ENCODE results near the gene GSKIP. TPM values are rescaled to one million over a fixed set of nuclear protein-coding genes. Genes with fewer than 3 reads are reported as not detected.
"Not testable (repeated sequence)": the region's sequence is repeated elsewhere in the genome, so short reads cannot be mapped to it uniquely, and the experiment has no call there.

GSKIP gene
- total RNA-seq, 1 experiment from 2014 or later = 22.6 TPM

GRCh38 chr14:96338551-96338950 lies 24.8 kb upstream of the GSKIP start:
- ChIA-PET POLR2A (ENCODE audit: unreplicated experiment) (no interaction called here), CTCF (no interaction called here)
- no peak for ATAC-seq

GRCh38 chr14:96341323-96341722 lies 22.0 kb upstream of the GSKIP start:
- no TSS peak for BruUV-seq (replicated peaks)
- TF ChIP-seq EZH2 (IDR thresholded peaks at IDR 0.05; ENCODE audit: low read length, unreplicated experiment) (no peak), EZH2phosphoT487 (IDR thresholded peaks at IDR 0.05; ENCODE audit: borderline replicate concordance, low read length) (no peak), CTCF (conservative IDR thresholded peaks at IDR 0.05; ENCODE audit: low read depth, low read length) (no peak)
- DNase-seq (no peak), ATAC-seq (no peak)
- Histone ChIP-seq H3K27ac (ENCODE audit: low read length) (no peak overlapping the region), H3K36me3 (ENCODE audit: low read depth, low read length) (no peaks in the 10 kb centered on the region), H3K27me3 (ENCODE audit: low read length) (no peaks in the 10 kb centered on the region), H3K9me2 (replicated peaks; ENCODE audit: low read length) (no peaks in the 10 kb centered on the region), H3K79me2 (ENCODE audit: low read length) (no peaks in the 10 kb centered on the region), H2AFZ (ENCODE audit: low read length) (no peak overlapping the region), H3K9me3 (ENCODE audit: low read length) (no peaks in the 10 kb centered on the region), H3K4me2 (ENCODE audit: low read length) (no peak overlapping the region), H3K4me3 (ENCODE audit: low read length) (no peak overlapping the region), H4K20me1 (ENCODE audit: low read length) (no peaks in the 10 kb centered on the region), H3F3A (ENCODE audit: low read length, unreplicated experiment) (no peaks in the 10 kb centered on the region), H3K4me1 (ENCODE audit: insufficient read depth, low read length) (peaks cover 5% of the 10 kb centered on the region; the same call in 1 of the 2 replicates), H3K9ac (ENCODE audit: low read length) (no peak overlapping the region)
- CTCF ChIA-PET = no interaction called here
- intact Hi-C loops (cut with micrococcal nuclease) = no loop called here
- POLR2A ChIA-PET (ENCODE audit: unreplicated experiment) = no interaction called here

More at GRCh38 chr14:96338551-96338950, 24.8 kb upstream of the GSKIP start:
- Histone ChIP-seq H3K36me3 (ENCODE audit: low read depth, low read length) (no peaks in the 10 kb centered on the region), H3F3A (ENCODE audit: low read length, unreplicated experiment) (no peaks in the 10 kb centered on the region), H3K27me3 (ENCODE audit: low read length) (no peaks in the 10 kb centered on the region), H3K4me2 (ENCODE audit: low read length) (no peak overlapping the region), H3K4me1 (ENCODE audit: insufficient read depth, low read length) (no peaks in the 10 kb centered on the region), H3K9ac (ENCODE audit: low read length) (no peak overlapping the region), H3K27ac (ENCODE audit: low read length) (no peak overlapping the region), H3K4me3 (ENCODE audit: low read length) (no peak overlapping the region), H3K9me2 (replicated peaks; ENCODE audit: low read length) (no peaks in the 10 kb centered on the region), H2AFZ (ENCODE audit: low read length) (no peak overlapping the region), H4K20me1 (ENCODE audit: low read length) (no peaks in the 10 kb centered on the region), H3K79me2 (ENCODE audit: low read length) (no peaks in the 10 kb centered on the region), H3K9me3 (ENCODE audit: low read length) (no peaks in the 10 kb centered on the region)
- no TSS peak for BruUV-seq (replicated peaks)
- TF ChIP-seq EZH2 (IDR thresholded peaks at IDR 0.05; ENCODE audit: low read length, unreplicated experiment) (no peak), CTCF (conservative IDR thresholded peaks at IDR 0.05; ENCODE audit: low read depth, low read length) (no peak), EZH2phosphoT487 (IDR thresholded peaks at IDR 0.05; ENCODE audit: borderline replicate concordance, low read length) (no peak)
- intact Hi-C loops (cut with micrococcal nuclease) = no loop called here
- no peak for DNase-seq

- ChIA-PET POLR2A (ENCODE audit: unreplicated experiment) (no interaction called here), CTCF (no interaction called here)
- Histone ChIP-seq H3K4me3 (ENCODE audit: low read length) (no peak overlapping the region), H3K36me3 (ENCODE audit: low read depth, low read length) (no peaks in the 10 kb centered on the region), H3K27ac (ENCODE audit: low read length) (no peak overlapping the region), H2AFZ (ENCODE audit: low read length) (no peak overlapping the region), H4K20me1 (ENCODE audit: low read length) (no peaks in the 10 kb centered on the region), H3K9ac (ENCODE audit: low read length) (no peak overlapping the region), H3K4me2 (ENCODE audit: low read length) (no peak overlapping the region), H3K9me2 (replicated peaks; ENCODE audit: low read length) (no peaks in the 10 kb centered on the region), H3K9me3 (ENCODE audit: low read length) (no peaks in the 10 kb centered on the region), H3K4me1 (ENCODE audit: insufficient read depth, low read length) (peaks cover 5% of the 10 kb centered on the region; the same call in 1 of the 2 replicates), H3K27me3 (ENCODE audit: low read length) (no peaks in the 10 kb centered on the region), H3F3A (ENCODE audit: low read length, unreplicated experiment) (no peaks in the 10 kb centered on the region), H3K79me2 (ENCODE audit: low read length) (no peaks in the 10 kb centered on the region)
- ATAC-seq = no peak
- DNase-seq = no peak
- no TSS peak for BruUV-seq (replicated peaks)
- no peak for TF ChIP-seq CTCF (conservative IDR thresholded peaks at IDR 0.05; ENCODE audit: low read depth, low read length)
- TF ChIP-seq EZH2phosphoT487 (IDR thresholded peaks at IDR 0.05; ENCODE audit: borderline replicate concordance, low read length) = no peak
- no peak for TF ChIP-seq EZH2 (IDR thresholded peaks at IDR 0.05; ENCODE audit: low read length, unreplicated experiment)
- intact Hi-C loops (cut with micrococcal nuclease) = no loop called here
Observed at GRCh38 chr14:96345669-96346068, 17.7 kb upstream of the GSKIP start.

- POLR2A ChIA-PET (ENCODE audit: unreplicated experiment); H3K27me3 ChIP-seq (ENCODE audit: low read length); ATAC-seq; CTCF ChIA-PET; H3K79me2 ChIP-seq (ENCODE audit: low read length); H3F3A ChIP-seq (ENCODE audit: low read length, unreplicated experiment); H3K27ac ChIP-seq (ENCODE audit: low read length); H3K4me3 ChIP-seq (ENCODE audit: low read length); H3K4me2 ChIP-seq (ENCODE audit: low read length); BruUV-seq (replicated peaks); H3K36me3 ChIP-seq (ENCODE audit: low read depth, low read length); H3K9me2 ChIP-seq (replicated peaks; ENCODE audit: low read length); H3K9ac ChIP-seq (ENCODE audit: low read length); H3K4me1 ChIP-seq (ENCODE audit: insufficient read depth, low read length); intact Hi-C loops (cut with micrococcal nuclease); H3K9me3 ChIP-seq (ENCODE audit: low read length); H4K20me1 ChIP-seq (ENCODE audit: low read length); DNase-seq; H2AFZ ChIP-seq (ENCODE audit: low read length): not testable (repeated sequence)
Observed at GRCh38 chr14:96347957-96348356, 15.4 kb upstream of the GSKIP start.
